GM18858 (cell line): ENCODE data around the gene SLC13A3.
"Not testable (repeated sequence)": the region's sequence is repeated elsewhere in the genome, so short reads cannot be mapped to it uniquely, and the experiment has no call there.

Source experiments
- ATAC-seq: cut with Tn5 transposase; IDR thresholded peaks from one replicate; pipeline ENCODE4 v1.9.1; 2021; ENCODE audit not compliant: unreplicated experiment

Gene SLC13A3

DNA sequence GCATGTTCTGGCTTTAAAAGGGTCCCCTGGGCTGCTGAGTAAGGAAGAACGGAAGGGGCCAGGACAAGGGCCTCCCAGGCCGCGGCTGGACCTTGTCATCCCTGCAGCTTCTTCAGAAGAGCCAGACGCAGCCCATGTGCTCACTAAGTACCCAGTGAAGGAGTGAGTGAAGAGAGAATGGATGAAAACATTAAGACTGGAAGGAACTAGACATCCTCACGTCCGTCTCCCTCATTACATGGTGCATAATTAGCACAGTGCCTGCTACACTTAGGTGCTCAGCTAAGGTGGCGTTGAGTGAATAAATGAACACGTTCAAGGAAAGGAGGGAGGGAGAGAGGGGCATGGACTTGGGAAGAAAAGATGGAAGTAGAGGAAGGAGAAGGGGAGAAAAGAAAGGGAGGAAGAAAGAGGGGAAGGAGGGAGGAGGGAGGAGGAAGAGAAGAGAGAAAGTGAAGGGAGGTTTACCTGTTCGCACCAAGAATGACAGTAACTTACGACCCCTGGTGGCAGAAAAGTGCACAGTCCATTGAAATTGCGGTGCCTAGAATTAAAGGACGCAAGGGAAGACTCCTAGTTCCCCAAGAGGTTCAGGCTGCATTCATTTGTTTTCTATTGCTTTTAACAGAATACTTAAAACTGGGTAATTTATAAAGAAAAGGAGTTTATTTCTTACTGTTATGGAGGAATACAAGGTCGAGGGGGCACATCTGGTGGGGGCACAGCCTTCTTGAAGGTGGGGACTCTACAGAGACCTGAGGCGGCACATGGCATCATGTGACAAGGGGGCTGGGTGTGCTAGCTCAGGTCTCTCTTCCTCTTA lies 30.0 kb upstream of the SLC13A3 start:
- no peak for ATAC-seq

DNA sequence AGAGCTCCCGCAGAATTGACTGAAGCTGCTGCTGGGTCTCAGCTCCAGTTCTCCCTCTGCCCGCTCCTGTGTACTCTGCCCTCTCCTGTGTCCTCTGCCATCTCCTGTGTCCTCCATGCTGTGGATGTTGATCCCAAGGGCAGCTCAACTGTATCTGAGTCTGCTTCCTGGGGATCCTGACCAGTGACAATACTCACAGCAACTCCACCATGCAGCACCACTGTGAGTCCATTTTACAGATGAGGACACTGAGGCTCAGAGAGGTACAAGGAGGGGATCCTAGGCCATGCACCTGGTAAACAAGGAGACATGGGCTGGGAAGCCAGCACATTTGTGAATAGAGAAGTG lies 29.4 kb upstream of the SLC13A3 start:
- ATAC-seq: no peak

DNA sequence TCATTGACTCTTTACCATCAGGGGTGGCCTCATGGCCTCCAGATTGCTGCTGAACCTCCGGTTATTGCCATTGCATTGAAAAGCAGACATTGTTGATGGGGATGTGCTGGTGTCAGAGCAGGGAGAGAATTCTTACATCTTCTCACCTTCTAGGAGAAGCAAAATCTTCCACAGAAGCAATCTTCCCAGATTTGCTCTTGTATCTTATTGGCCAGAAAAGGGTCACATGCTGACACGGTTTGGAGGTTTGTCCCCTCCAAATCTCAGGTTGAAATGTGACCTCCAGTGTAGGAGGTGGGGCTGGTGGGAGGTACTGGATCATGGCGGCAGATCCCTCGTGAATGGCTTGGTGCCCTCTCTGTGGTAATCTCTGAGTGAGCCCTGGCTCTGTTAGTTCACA lies 27.3 kb upstream of the SLC13A3 start:
- ATAC-seq: no peak

DNA sequence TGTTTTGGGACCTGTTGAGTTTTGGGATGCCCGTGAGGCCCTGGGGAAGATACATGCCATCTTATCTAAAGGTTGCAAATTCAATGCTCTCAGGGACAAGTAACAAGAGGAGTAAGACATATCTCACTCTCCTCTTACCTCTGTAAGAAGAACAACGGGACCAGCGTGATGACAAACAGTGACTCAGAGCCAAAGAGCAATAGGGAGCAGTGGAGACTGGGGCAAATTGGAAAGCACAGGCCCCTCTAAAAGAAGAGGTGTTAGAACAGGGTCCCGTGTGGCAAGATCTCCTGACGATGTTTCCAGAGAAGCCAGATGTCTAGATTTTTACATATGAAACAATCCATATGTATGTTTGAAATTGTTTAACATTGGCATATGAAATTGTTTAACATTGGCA lies 26.3 kb upstream of the SLC13A3 start:
- ATAC-seq: no peak

DNA sequence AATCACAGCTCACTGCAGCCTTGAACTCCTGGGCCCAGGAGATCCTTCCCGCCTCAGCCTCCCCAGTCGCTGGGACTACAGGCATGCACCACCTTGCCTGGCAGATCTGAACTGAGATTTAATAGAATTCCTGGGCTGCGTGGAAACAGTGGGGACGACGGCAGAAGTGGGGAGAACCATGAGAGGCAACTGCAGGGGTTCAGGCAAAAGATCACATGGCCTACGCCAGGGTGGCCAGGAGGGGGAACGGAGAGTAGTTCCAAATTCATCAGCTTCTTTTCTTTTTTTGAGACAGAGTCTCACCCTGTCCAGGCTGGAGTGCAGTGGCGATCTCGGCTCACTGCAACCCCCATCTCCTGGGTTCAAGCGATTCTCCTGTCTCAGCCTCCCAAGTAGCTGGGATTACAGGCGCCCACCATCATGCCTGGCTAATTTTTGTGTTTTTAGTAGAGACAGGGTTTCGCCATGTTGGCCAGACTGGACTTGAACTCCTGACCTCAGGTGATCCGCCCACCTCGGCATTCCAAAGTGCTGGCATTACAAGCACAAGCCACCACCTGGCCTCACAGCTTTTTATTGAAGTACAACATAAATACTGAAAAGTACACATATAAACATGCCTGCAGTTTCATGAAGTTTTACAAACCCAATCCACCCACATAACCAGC lies 25.5 kb upstream of the SLC13A3 start:
- not testable (repeated sequence) for ATAC-seq

DNA sequence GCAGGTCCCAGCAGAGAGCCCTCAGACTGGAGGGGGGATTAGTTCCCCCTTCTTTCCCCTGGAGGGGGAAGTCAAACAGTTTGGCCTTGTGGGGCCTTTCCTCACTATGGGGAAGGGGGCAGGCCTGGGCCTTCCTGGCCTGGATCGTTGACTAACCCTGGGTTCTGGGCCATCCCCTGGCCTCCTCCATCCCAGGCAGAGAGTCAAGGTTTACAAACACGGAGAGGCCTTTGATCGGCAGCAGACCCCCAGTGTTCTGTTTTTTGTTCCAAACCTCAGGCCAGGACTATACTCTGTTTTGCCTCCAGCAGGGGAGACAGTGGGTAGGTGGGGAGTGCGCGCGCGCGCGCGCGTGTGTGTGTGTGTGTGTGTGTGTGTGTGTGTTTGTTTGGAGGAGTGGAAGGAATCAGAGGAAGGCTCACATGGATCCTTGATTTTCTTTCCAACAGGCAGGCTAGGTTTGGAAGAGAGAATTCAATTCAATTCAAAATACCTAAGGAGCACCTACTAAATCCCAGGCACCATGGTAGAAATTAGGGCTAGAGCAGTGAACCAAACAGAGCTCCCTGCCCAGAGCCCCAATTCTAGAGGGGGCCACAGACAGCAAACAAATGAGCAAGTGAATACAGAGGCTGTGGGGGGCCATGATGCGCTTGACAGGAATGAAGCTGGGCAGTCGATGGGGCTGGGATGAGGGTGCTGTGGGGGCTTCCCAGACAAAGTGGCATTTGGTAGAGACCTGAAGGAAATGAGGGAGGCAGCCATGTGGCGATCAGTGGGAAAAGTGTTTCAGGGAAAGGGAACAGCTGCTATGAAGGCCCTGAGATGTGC lies 23.2 kb upstream of the SLC13A3 start:
- ATAC-seq: no peak

DNA sequence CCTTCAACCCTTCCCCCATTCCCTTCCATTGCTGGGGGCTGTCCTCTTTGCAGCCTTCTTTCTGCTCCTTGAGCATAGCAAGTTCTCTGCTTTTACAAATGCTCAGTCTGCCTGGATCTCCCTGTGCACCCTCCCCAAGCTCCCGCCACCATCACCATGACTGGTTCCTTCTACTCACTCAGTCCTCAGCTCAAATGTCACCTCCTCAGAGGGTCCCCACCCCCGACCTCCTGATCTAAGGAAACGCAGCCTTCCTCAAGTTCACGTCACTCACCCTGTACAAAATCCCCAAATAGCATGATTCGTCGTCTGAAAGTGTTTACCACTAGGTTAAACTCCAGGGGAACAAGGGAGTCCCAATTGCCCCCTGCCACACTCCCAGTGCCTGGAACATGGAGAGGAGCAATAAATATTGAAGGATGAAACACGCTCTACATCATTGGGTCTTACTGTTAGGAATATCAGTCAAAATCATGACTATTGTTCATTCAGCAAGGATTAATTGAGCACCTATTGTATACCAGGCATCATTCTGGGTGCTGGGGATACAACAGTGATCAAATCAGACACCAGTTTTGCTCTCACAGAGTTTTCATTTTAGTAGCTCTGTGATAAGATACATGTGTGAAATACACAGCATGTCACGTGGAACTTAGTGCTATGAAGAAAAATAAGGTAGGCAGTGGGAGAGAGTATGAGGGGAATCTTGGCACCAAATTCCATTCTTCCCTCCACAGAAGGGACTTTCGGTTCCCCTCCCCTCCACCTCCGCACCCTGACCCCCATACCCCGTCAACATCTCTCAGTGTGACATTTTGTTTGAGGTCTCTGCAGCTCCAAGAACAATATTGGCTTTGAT lies 22.4 kb upstream of the SLC13A3 start:
- ATAC-seq: no peak

DNA sequence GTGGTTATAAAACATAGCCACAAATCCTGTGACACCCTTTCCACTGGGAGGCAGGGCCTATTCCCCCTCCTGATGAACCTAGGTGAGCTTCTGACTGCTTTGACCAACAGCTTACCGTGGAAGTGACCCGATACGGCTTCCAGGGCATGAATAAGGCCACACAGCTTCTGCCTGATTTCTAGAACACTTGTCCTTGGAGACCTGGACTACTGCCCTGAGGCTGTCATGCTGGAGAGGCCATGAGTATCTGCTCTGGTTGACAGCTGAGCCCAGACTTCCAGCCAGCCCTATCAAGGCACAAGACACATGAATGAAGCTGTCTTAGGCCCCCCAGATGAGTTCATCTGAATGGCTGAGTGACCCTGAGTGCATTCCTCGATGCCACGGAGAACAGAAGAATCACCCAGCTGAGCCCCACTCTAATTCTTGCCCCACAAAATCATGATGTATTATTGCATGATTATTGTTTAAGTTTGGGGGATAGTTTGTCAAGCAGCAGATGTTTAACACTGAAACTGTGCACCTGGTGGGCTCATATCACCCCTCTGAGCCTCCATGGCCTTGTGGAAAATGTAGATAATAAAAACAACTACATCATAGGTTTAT lies 21.4 kb upstream of the SLC13A3 start:
- ATAC-seq: no peak

DNA sequence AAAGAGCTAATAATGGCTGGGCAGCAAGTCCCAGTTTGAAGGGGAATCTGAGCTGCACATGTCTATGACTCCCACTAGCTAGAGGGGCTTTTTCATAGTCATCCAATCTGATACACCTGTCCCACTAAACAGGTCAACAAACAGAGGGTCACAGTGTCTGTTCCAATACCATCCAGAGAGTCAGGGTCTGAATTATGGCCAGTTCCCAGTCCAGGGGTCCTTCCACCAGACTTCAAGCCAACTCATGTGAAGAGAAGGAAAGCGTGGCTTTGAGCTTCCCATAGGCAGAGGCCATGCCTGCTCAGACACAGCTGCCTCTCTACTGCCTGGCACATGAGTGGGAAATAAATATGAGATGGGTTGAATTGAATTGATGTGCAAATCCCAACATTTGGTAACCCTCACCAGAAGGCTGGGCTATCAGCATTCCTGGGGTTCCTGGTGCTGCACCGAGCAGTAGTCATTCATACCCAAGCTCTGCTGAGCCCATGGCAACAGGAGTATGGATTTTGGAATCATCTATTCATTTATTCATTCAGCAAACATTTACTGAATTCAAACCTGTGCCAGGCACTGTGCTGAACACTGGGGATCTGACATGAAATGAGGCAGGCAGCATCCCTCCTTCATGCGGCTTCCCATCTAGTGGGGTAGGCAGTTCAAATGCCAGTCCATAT lies 20.7 kb upstream of the SLC13A3 start:
- no peak for ATAC-seq

DNA sequence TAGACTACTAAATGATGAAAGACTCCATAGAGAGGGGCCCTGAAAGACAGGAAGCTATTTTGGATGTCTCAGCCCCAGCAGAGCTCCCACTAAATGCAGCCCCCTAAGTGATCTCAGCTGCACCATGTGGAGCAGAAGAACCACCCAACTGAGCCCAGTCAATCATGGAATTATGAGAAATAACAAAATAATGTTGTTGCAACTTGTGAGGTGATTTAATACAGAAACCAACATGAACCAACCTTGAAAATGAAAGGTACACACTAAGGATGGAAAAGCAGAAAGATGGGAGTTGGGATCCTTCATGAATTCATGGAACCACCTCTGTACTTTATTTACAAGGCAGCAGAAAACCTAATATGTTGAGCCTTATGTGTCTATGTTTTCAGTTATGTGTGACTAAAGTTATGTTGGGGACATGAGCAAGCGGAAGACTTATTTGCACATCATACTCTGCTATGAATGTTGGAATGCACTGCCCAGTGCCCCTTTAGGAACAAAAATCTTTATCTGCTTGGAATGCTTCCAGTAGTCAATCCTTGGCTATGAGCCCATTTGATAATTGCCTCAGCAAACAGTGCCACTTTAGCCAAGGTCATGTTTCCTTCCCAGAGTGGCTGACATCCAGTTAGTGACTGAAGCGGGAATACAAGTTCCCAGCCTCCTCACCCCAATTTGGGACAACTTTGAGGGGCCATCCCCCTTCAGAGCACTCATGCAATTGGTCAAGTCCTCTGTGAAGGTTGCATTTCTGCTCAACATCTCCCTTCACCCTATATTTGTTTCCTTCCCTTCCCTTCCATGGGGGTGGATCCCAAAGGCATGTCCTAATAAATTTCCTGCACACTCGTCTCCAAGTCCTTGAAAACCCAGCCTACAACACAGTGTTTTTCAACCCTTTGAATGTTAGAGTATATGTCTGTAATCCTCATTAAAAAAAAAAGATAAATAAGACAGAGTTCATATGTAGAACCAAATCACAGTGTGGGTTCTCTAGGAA lies 19.6 kb upstream of the SLC13A3 start:
- no peak for ATAC-seq

DNA sequence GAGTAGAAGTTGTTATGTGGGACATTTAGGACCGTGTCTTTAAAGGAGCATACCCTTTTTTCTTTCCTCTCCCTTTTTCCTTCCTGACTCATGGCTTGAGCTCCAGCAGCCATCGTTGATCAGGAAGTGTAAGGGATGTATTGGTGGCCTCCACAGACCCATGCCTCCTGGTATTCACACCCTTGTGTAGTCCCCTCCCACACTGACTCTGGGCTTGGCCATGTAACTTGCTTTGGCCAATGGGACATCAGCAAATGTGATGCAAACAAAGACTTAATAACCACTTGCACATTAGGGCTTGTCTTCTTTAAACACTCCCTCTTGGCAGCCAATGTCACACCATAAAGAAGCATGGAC lies 18.9 kb upstream of the SLC13A3 start:
- no peak for ATAC-seq

DNA sequence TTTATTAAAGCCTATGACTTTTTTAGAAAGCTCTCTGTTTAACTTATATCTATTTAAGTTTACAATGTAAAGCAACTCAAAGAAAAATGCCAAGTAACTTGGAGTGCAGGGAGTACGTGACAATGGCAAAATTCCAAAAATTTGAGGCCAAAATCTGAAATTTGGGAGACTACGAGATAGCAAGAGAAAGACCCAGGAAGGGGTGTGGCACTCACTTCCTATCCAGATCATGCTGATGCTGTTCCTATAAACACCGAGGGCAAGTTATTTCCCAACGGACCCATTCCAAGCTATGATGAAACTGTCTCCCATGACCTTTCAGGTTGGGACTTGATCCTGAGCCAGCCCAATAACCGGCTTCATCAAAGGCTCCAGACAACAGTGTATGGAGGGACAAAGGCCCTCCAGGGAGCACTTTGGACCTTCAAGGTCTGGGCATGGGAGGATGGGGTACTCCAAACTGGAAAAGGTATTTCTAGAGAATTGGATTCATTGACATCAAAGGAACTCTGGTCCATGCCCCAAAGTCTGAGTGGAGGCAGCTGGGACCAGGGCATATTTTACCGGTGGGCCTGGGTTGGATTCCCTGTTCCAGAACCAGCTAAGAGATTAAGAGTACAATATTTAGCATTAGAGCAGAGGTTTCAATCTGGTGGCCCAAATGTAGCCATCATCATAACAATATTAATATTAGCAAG lies 15.7 kb upstream of the SLC13A3 start:
- no peak for ATAC-seq

DNA sequence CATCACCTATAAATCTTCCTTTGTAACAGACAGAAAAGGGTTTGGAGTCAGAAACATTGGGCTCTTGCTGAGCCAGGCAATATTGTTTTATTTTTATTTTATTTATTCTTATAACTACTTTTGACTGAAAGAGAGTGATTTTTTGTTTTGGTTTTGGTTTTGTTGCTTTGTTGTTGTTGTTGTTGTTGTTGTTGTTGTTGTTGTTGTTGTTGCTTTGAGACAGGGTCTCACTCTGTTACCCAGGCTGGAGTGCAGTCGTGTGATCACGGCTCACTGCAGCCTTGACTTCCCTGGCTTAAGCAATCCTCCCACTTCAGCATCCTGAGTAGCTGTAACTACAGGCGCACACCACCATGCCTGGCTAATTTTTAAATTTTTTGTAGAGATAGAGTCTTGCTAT lies 15.0 kb upstream of the SLC13A3 start:
- ATAC-seq: no peak

DNA sequence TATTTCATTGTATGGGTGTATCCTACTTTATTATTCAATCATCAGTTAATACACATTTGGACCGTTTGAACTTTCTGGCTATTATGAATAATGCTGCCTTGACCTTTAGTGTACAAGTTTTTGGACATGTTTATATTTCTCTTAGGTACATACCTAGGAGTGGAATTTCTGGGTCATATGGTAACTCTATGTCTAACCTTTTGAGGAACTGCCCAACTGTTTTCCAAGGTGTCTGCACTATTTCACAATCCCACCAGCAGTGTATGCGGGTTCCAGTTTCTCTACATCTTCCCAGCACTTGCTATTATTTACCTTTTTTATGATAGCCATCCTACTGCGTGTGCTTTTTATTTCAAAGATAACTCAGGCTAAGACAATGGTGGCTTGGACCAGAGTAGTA lies 14.3 kb upstream of the SLC13A3 start:
- ATAC-seq: no peak

DNA sequence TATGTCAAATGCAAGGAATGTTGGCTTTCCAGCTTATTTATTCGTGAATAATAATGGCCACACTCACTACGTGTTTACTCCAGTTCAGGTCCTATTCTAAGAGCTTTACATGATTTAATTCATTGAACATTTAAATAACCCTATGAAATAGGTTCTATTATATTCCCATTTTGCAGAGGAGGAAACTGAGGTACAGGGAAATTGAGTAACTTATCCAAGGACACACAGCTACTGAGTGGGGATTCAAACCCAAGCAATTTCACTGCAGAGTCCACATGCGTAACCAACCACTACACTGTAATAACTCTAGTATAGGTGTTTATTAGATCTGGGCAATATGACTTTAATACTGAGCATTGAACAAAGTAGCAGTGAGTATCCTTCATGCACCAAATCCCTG lies 12.3 kb upstream of the SLC13A3 start:
- no peak for ATAC-seq

DNA sequence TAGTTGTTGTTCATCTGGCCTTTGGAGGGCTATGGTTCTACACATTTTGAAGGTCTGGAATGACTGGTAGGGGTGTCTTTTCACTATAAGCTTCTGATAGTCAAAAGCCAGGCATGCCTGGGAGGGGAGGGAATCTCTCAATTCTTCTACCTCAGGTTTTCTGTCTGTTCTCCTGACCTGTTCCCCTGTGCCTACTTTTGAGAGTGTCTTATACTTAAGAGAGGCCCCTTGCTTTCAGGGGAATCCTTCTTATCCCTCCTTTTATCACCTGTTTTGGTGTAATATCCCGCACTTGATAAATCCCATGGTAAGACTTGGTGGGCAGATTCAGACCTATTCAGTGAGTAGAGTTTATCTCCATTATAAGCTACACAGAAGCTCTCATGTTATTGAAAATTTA lies 10.4 kb upstream of the SLC13A3 start:
- no peak for ATAC-seq

DNA sequence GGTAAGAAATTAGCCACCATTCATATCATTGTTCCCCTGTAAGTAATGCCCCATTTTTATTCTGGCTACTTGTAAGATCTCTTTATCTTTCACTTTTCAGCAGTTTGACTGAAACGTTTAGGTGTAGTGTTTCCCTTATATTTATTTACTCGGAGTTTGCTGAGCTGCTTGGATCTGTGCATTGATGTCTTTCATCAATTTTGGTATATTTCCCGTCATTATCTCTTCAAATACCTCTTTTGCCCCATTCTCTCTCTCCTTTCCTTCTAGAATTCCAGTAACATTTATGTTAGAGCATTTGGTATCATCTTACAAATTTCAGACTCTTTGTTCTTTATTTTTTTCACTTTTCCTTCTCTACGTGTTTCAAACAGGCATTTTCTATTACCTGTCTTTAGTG lies 9.2 kb upstream of the SLC13A3 start:
- no peak for ATAC-seq

DNA sequence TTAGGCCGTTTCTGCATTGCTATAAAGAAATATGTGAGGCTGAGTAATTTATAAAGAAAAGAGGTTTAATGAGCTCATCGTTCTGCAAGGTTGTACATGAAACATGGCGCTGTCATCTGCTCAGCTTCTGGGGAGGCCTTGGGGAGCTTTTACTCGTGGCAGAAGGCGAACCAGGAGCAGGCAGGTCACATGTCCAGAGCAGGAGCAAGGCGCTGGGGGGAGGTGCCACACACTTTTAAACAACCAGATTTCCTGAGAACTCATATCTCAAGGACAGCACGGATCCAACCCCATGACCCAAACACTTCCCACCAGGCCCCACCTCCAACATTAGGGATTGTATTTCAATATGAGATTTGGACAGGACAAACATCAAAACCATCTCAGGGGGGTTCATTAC lies 6.4 kb upstream of the SLC13A3 start:
- ATAC-seq: no peak
